GM21737 (cell line): ENCODE results near the gene GPR68.
"Not testable (repeated sequence)": the region's sequence is repeated elsewhere in the genome, so short reads cannot be mapped to it uniquely, and the experiment has no call there.

Experiments used
- ATAC-seq: cut with Tn5 transposase; IDR thresholded peaks from one replicate; pipeline ENCODE4 v1.9.1; 2021; ENCODE audit warnings: mild to moderate bottlenecking, moderate library complexity; ENCODE audit not compliant: unreplicated experiment

Gene GPR68

DNA sequence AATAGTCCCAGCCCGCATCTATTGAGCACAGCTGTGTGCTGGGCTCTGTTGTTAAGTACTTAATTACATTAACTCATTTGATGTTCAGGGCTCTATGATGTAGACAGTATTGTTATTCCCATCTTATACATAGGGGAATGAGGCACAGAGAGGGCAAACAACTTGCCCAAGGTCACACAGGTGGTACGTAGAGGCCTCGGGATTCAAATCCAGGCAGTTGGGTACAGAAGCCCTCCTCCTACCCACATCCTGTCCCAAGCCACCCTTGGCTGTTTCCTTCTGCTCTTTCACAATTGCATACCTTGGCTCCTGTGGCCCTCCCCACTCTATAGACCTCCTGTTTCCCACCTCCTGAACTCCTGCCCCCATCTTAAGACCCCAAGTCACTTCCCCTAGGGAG, 10.0 kb upstream of the GPR68 start:
- ATAC-seq = no peak

DNA sequence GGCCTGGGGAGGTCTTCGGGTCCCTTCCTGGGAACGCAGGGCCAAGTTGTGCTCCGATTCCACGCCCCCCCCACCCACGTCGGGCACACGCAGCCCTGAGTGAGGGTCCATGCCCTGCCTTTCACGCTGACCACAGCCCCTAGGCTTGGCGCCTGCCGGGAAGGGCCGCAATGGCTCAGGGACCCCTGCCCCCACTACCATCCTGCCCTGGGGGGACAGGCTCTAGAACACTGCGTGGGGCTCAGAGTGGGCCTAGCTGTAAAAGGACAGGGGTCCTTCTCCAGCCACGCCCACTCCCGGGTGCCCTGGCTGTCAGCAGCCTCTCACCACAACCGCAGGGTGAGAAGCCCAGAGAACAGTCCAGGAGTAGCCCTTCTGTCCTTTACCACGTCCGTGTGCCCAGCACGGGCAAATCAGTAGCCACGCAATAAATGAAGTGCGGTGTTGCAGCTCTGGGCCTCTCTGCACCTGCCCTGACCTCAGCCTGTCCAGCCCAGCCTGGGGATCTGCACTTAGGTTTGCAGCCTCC, 9.4 kb upstream of the GPR68 start:
- ATAC-seq = no peak

DNA sequence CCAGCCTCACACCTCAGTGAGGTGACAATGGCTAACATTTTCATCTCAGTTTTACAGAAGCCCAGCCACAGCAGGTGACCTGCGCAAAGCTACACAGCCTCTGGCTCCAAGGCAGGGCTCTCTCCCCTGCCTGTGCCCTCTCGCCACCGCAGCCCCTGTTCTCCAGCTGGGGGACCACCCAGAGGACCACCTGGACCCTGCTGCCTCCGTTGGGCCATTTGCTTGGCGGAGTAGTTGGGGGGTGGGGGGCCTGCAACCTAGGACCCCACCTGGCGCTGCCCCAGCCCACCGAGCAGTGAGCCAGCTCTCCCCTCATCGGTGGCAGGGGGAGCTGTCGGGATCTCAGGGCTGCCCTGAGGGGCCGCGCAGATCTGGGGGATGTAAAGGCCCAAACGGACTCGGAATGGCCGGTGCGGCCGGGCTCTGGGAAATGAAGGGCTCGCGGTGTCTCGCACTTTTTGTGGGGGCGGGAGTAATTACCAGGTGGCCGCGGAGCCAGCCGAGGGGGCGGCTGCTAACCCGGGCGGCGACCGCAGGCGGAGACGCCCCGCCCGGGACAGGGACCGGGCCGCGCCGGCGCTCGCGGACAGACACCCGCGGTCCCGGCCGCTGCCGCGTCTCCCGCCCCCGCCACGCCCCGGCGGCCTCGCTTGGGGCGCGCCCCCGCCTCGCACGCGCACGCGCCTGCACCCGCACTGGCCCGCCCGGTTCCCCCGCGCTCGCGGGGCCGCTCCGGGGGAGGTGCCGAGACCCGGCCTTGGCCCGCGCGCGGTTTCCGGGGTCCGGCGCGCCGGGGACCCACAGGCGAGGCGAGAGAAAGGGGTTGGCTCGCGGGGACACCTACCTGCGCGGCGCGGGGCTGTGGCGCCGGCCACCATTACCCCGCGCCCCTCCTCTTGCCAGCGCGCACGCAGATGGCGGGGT, 8.6 kb upstream of the GPR68 start:
- no peak for ATAC-seq

DNA sequence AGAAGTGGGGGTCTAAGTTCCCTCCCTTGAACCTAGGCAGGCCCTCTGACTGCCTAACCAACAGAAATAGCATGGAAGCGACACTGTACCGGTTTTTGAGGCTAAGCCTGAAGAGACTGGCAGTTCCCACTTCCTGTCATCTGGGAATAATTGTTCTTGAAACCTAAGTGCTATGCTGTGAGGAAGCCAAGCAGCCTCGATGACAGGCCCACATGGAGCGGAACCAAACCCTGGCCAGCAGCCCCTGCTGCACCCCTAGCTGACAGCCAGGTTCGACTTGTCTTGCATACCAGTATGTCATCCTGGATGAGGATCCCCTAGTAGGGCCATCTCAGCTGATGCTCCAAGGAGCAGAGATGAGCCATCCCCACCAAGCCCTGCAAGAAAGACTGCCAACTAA, 6.4 kb upstream of the GPR68 start:
- ATAC-seq = no peak

DNA sequence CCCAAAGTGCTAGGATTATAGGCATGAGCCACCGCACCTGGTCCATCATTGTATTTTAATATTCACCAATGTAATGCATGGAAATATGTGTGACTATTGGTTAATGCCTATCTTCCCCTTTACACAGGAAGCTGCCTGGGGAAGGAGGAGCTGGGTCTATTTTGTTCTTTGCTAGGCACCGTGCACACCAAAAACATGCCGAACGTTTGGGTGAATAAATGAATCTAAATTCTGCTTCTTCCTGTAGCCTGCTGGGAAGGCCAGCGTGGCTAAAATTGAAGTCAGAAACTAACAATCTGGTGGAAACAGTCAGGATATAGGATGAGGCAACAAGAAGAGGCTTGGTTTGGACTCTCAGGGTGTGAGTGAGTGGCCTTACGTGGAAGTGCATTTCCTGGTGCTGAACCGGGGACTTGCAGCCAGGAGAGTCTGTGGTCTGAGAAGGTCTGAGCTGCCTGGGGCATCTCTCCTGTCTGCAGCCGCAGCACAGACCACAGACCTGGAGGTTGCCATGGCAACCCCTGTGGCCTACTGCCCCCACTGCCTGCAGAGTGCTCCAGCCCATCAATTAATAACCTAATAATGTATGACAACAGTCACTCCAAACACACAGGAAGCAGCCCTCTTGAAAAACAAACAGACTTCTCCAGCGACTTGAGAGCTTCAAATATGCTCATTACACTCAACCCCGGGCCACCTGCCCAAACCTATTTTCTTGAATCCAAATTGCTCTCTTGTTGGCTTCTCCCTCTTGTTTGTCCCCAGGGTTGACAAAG, 5.5 kb upstream of the GPR68 start:
- ATAC-seq = peak; percentile 85

DNA sequence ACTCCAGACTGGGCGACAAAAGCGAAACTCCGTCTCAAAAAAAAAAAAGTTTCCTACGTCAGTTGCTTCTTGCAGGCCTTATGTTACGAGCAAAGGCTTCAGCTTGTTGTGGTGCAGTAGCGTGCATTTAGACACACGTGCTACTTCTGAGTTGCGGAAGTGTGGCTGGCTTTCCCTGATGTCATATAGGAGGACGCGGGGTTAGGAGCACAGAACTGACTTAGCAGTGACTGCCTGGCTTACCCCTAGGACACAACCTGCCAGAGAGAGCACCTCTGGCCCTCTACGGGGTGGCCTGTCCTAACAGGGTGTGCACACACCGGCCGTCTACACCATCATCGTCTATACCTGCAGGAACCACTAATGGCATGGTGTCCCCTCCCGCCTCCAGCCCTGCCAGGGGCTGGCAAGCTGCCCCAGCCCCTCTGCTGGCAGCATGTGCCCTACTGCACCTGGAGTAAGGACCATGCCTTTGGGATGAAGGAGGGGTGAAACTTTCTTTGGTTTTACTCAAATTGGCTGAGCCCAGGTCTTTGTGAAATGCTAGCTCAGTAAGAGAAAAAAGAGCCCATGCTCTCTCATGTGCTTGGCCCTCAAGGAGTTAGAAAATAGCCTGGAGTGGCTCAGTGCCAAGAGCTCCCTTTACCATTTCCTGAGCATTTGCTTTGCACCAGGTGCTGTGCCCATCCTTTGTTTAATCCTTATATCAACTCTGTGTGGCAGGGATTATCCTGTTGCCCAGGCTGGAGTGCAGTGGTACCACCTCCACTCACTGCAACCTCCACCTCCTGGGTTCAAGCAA, 1.7 kb upstream of the GPR68 start:
- no peak for ATAC-seq

DNA sequence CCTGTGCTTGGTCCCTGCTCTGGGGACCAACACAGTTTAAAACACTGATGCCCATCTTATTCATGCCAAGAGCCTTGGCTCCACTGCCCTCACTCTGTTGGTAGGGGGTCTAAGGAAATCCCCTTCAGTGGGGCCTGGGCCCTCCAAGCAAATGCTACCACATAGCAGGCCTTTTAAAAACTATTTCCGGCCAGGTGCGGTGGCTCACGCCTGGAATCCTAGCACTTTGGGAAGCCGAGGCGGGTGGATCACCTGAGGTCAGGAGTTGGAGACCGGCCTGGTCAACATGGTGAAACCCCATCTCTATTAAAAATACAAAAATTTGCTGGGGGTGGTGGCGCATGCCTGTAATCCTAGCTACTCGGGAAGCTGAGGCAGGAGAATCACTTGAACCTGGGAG, 1.1 kb upstream of the GPR68 start:
- ATAC-seq = not testable (repeated sequence)

DNA sequence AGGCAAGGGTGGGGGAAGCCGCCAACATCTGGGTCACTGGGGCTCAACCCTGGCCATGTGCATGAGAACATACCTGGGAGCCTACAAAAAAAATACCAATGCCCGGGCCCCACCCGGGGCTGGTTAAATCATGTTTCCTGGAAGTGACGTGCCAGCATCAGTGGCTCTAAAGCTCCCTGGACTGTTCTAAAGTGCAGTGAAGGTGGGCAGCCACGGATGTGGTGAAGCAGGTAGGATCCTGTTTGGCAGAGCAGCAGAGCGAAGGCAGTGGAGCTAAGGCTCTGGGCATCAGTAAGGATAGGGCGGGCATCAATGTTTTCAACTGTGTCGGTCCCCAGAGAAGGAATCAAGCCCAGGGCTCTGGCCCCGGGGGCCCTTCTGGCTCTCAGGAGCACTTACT, 525 bp upstream of the GPR68 start:
- ATAC-seq = no peak

DNA sequence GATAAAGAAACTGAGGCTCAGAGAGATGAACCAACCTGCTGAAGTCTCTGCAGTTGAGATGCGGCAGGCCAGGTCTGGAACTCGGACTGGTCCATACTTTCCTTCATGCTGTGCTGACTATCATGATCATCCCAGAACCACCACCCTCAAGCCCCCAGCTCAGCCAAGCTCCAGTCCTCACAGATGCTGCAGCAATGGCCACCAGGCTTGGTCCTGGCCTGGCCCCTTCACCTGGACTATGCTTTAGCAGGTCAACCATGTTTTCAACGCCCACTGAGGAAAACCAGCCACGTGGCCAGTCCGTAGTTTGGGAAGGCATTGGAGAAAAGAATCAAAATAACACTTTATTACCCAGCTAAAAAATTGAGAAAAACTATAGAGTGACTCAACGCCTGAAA, 1.4 kb downstream of the GPR68 start:
- ATAC-seq = peak; percentile 9

DNA sequence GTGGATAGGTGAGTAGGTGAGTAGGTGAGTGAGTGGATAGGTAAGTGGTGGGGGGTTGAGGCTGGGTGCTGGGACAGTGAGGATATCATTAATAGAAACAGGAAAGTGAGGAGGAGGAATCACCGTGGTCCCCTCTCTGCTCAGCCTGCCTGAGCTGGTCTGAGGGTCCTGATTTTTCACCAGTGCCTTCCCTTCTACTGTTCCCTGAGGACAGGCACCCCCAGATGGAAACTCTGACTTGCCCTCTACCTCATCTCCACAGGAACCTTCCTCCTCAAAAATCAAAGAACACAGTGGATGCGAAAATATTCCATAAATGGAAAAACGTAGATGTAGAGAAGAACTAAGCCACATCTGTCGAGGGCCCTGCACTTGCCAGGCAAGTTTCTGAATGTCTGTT, 1.9 kb downstream of the GPR68 start:
- ATAC-seq = no peak

DNA sequence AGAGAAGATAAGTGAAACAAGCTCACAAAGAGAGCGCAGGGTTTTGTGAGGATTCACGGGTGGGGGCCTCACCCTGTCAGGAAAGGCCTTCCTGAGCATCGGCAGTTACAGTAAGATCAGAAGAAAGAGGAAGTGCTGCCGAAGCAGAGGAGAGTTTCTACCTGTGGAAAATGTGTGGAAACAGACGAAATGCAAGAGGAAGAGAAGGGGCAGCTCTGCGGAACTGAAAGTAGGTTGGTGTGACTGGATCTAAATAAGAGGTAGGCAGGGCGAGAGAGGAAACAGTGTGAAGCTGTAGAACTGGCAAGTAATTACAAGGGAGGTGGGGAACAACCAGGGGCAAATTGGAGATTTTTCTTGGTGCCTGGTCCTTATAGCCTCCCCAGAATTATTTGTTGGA, 2.6 kb downstream of the GPR68 start:
- ATAC-seq = peak; percentile 59

DNA sequence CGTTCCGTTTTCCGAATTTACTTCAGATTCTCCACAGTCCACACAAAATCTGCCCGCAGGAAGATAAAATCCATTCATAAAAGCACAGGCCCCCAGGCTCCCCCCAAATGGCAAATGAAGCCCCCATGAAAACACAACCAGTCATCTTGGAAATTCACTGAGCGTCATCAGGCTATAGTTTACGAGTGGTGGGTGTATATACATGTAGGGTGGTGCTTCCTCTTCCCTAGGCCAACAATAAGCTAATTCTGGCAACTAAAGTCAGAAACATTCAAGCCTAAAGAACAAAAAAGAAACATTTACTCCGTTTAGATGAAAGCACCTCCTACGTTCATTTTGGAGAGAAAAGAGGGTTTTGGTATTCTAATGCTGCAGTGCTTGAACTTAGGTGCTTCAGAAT, 5.8 kb downstream of the GPR68 start:
- ATAC-seq = no peak

DNA sequence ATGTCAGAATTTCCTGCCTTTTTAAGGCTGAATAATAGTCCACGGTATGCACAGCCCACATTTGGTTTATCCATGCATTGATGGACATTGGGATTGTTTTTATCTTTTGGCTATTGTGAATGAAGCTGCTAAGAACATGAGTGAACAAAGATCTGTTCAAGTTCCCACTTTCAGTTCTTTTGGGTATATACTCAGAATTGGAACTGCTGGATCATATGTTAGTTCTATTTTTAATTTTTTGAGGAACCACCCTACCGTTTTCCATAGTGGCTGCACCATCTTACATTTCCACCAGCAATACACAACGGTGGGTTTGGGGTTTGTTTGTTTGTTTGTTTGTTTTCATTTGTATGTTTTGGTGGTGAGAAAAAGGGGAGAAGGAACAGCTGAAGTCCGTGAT, 6.4 kb downstream of the GPR68 start:
- ATAC-seq = no peak

DNA sequence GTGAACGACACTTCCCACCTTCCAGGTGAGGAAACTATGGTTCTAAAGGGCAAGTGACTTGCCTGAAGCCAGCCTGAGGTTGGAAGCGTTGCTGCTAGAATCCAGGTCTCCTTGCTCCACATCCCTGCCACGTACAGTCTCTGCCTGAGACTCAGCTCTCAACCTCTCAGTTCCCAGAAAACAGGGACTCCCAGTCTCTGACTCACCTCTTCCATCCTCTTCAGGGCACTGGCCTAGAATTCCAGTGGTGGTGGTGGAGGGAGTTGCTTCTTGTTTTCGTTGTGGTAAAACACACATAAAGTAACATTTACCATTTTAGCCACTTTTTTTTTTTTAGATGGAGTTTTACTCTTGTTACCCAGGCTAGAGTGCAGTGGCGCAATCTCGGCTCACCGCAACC, 7.3 kb downstream of the GPR68 start:
- ATAC-seq = no peak

DNA sequence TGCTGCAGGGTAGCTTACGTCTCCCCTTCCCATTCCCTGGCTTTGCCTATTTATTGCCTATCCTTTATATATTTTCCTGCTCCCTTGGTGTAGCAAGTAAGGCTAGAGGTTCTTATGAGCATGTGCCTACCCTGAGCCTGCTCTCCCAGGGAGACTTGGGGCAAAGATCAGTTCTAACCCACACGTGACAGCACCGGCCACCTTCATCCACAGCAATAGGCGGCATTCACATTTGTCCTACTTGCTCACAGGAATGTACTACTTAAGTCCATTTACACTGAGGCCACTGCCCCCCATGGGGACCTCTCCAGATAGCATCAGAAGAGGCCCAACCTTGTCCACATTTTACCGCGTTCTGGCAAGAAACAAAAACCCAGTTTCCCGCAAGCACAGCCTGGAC, 8.7 kb downstream of the GPR68 start:
- no peak for ATAC-seq

DNA sequence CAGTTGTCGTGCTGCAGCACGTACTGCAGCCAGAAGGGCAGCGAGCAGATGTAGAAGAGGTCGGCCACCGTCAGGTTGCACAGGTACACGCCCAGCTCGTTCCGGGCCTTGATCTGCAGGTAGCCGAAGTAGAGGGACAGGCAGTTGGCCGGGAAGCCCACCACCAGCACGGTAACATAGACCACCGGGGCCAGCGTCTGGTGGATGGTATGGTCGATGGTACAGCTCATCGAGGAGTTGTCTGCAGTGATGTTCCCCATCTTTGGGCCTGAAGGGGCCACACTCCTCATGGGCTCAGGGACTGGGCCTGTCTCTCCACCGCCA, 9.8 kb downstream of the GPR68 start:
- ATAC-seq = no peak

DNA sequence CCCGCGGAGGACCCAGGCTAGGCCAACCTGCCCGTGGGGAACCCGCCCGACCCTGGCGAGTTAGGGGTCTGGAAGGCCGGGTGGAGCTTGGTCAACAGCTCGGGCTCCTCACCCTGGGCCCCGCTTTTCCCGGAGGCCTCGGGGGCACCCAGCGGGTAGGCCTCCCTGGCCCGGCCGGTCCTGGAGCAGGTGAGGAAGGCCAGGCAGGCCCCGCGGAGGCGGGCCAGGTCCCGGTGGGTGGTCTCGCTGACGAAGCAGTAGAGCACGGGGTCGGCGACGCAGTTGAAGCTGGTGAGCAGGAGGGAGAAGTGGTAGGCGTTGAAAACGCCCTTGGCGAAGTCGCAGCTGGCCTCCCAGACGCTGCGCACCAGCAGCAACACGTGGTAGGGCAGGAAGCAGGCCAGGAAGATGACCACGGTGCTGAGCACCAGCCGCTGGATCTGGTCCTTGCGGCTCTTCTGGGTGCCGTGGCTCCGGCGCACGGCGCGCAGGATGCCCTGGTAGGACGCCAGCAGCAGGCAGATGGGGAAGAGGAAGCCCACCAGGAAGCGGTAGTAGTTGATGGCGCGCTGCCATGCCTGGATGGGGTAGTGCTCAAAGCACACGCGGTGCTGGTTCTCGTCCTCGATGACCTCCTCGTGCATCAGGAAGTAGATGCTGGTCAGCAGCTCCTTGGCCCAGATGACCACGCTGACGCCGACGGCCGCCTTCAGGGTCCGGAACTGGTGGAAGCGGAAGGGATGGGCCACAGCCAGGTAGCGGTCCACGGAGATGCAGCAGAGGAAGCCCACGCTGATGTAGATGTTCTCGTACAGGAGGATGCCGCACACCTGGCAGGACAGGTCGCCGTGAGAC, 10.3 kb downstream of the GPR68 start:
- ATAC-seq = no peak

DNA sequence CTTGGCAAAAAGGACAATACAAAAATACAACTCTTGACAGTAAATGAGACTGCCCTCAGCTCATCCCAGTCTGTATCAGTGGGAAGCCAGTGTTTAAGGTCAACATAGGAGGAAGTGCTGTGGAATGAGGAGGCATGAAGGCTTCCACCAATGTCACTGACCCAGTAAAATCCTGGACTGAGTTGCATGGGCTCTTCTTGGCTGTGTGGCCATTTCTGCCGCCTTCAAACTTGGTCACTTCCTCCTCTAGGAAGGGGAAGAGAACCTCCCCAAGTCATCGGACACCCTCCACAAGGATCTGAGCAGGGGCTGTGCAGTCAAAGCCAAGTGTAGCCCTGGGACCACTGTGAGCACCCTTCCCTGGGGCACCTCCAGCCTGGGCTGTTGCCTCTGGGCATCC, 11.9 kb downstream of the GPR68 start:
- ATAC-seq = no peak

DNA sequence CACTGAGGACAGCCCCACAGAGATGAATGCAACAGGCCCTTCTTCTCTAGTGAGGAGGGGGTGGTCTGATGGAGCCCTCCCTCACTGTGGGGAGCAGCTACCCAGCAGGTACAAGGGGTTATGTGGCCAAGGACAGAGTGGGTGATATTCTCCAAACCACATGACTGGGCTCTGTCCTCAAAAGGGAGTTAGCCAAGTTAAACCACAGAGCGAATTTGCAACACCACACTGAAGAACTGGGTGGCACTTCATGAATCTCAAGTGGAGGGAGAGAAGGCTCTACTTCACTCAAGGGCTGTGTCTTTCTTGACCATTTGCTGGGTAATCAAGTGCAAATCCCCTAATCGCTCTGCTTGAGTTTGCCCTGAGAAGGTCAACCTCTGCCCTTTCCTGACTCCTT, 12.5 kb downstream of the GPR68 start:
- ATAC-seq = no peak

DNA sequence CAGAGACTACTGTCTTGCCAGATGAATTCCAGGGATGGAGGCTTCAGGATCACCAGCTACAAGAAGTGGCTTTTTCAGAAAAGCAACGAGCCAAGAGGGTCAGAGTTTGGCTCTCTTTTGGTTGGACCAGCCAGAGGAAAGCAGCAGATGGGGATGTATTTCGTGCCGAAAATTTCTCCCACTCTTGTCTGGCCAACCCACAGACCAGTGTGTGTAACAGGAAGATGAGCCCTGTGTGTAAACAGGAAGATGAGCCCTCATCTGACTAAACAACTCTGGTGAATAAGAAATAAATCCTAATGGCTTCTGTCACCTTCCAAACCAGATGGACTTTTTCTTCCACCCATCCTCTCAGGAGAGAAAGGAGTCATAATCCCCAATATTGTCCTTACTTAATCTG, 13.1 kb downstream of the GPR68 start:
- no peak for ATAC-seq
